ENCODE measurements around the gene PBRM1. TPM values are rescaled to one million over a fixed set of nuclear protein-coding genes. Genes with fewer than 3 reads are reported as not detected.

The PBRM1 gene
- total RNA-seq, 2 experiments from 2014 or later: 75.7 to 91.1 TPM

DNA sequence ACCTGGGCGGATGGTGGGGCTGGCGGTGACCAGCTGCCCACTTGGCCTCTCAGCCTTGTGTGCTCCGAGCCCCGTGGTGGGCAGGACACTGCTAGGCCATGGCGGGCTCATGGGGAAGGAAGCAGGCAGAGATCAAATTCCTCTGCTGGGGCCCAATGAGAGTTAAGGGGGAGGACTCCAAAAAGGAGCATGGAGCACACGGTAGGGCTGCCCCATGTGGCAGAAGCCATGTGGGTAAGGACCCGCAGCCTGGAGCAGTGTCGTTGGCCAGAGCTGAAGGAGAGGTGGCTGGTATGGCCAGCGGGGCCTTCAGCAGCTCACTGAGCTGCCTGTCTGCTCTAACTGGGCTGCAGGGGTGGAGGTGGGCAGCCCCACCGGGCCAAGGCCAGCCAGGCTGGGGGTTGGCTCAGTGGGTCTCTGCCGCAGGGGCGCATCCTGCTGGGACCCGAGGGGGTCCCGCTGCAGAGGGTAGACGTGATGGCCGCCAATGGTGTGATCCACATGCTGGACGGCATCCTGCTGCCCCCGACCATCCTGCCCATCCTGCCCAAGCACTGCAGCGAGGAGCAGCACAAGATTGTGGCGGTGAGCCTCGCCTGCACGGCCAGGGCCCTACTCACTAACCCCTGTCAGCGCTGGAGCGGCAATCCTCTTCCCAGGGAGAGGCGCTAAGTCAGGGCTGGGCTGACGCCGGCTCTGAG is 179.3 kb downstream of the PBRM1 start:
- intact Hi-C loops (cut with micrococcal nuclease; ENCODE audit: unreplicated experiment): no loop called here
- Histone ChIP-seq H3K9me3 (ENCODE audit: low read length) (no peaks in the 10 kb centered on the region), H3K4me2 (ENCODE audit: low read length) (no peak overlapping the region), H4K20me1 (ENCODE audit: insufficient read depth, low read length) (no peaks in the 10 kb centered on the region), H3K9me2 (ENCODE audit: insufficient read depth, low read length) (no peaks in the 10 kb centered on the region), H3K27ac (ENCODE audit: low read depth, low read length, poor library complexity, severe bottlenecking) (no peak overlapping the region), H3K4me1 (ENCODE audit: insufficient read depth, low read length, poor library complexity, severe bottlenecking) (no peaks in the 10 kb centered on the region), H2AFZ (ENCODE audit: low read length) (no peak overlapping the region), H3K4me3 (ENCODE audit: low read depth, low read length, poor library complexity, severe bottlenecking) (no peak overlapping the region), H3K79me2 (ENCODE audit: insufficient read depth, low read depth, low read length) (no peaks in the 10 kb centered on the region), H3K36me3 (ENCODE audit: insufficient read depth, low read length) (no peaks in the 10 kb centered on the region)
- no peak for DNase-seq (ENCODE audit: low spot score)
- ChIA-PET POLR2A (no interaction called here), CTCF (ENCODE audit: unreplicated experiment) (no interaction called here)
- no peak for TF ChIP-seq EZH2phosphoT487 (IDR thresholded peaks at IDR 0.05; ENCODE audit: borderline replicate concordance, low read depth, low read length)
- TF ChIP-seq, protein P1, sequence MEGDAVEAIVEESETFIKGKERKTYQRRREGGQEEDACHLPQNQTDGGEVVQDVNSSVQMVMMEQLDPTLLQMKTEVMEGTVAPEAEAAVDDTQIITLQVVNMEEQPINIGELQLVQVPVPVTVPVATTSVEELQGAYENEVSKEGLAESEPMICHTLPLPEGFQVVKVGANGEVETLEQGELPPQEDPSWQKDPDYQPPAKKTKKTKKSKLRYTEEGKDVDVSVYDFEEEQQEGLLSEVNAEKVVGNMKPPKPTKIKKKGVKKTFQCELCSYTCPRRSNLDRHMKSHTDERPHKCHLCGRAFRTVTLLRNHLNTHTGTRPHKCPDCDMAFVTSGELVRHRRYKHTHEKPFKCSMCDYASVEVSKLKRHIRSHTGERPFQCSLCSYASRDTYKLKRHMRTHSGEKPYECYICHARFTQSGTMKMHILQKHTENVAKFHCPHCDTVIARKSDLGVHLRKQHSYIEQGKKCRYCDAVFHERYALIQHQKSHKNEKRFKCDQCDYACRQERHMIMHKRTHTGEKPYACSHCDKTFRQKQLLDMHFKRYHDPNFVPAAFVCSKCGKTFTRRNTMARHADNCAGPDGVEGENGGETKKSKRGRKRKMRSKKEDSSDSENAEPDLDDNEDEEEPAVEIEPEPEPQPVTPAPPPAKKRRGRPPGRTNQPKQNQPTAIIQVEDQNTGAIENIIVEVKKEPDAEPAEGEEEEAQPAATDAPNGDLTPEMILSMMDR (conservative IDR thresholded peaks at IDR 0.05; ENCODE audit: low read length): no peak
- BruUV-seq (replicated peaks): no TSS peak

DNA sequence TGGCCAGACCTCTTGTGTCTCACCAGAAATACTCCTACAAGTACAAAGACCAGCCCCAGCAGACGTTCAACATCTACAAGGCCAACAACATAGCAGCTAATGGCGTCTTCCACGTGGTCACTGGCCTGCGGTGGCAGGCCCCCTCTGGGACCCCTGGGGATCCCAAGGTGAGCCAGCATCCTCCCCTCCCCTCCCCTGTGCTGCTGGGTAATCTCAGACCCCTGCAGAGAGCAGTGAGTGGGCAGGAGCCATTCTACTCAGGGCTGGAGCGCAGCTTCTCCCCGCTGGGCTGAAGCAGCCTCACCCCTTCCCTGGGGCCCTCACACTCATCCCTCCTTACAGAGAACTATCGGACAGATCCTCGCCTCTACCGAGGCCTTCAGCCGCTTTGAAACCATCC is 180.7 kb downstream of the PBRM1 start:
- ChIA-PET POLR2A (no interaction called here), CTCF (ENCODE audit: unreplicated experiment) (no interaction called here)
- DNase-seq (ENCODE audit: low spot score): no peak
- no peak overlapping the region for H3K27ac ChIP-seq (ENCODE audit: low read depth, low read length, poor library complexity, severe bottlenecking)
- H3K4me1 ChIP-seq (ENCODE audit: insufficient read depth, low read length, poor library complexity, severe bottlenecking): no peaks in the 10 kb centered on the region
- no peaks in the 10 kb centered on the region for H3K79me2 ChIP-seq (ENCODE audit: insufficient read depth, low read depth, low read length)
- intact Hi-C loops (cut with micrococcal nuclease; ENCODE audit: unreplicated experiment): no loop called here
- H2AFZ ChIP-seq (ENCODE audit: low read length): no peak overlapping the region
- H3K36me3 ChIP-seq (ENCODE audit: insufficient read depth, low read length): no peaks in the 10 kb centered on the region
- H3K9me3 ChIP-seq (ENCODE audit: low read length): no peaks in the 10 kb centered on the region
- no peak overlapping the region for H3K4me3 ChIP-seq (ENCODE audit: low read depth, low read length, poor library complexity, severe bottlenecking)
- TF ChIP-seq, protein P1 (conservative IDR thresholded peaks at IDR 0.05; ENCODE audit: low read length): no peak
- no peak for TF ChIP-seq EZH2phosphoT487 (IDR thresholded peaks at IDR 0.05; ENCODE audit: borderline replicate concordance, low read depth, low read length)
- BruUV-seq (replicated peaks): no TSS peak
- H3K9me2 ChIP-seq (ENCODE audit: insufficient read depth, low read length): no peaks in the 10 kb centered on the region
- H4K20me1 ChIP-seq (ENCODE audit: insufficient read depth, low read length): no peaks in the 10 kb centered on the region
- H3K4me2 ChIP-seq (ENCODE audit: low read length): no peak overlapping the region

DNA sequence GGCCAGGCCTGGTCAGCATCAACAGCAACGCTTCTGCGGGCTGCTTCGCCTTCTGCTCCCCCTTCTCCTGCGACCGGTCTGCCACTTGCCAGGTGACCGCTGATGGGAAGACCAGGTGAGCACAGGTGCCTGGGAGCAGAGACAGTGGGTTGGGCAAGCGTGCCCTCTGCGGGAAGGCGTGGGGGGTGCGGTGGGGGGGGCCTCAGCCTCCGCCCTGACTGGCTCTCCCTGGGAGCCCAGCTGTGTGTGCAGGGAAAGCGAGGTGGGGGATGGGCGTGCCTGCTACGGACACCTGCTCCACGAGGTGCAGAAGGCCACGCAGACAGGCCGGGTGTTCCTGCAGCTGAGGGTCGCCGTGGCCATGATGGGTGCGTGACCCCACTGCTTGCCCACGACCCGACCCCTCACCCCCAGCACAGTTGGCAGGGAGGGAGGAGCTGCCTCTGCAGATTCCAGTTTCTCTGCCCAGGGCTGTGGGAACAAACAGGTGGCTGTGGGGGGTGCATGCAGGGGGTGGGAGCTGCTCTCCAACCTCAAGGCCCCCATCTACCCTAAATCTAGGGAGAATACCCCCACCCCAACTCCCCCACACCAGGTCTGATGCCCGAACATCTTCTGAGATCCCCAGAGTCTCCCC is 181.8 kb downstream of the PBRM1 start:
- Histone ChIP-seq H3K4me3 (ENCODE audit: low read depth, low read length, poor library complexity, severe bottlenecking) (no peak overlapping the region), H3K79me2 (ENCODE audit: insufficient read depth, low read depth, low read length) (no peaks in the 10 kb centered on the region), H3K4me2 (ENCODE audit: low read length) (no peak overlapping the region), H4K20me1 (ENCODE audit: insufficient read depth, low read length) (no peaks in the 10 kb centered on the region), H3K36me3 (ENCODE audit: insufficient read depth, low read length) (no peaks in the 10 kb centered on the region), H3K9me2 (ENCODE audit: insufficient read depth, low read length) (no peaks in the 10 kb centered on the region), H2AFZ (ENCODE audit: low read length) (no peak overlapping the region), H3K4me1 (ENCODE audit: insufficient read depth, low read length, poor library complexity, severe bottlenecking) (no peaks in the 10 kb centered on the region), H3K9me3 (ENCODE audit: low read length) (no peaks in the 10 kb centered on the region), H3K27ac (ENCODE audit: low read depth, low read length, poor library complexity, severe bottlenecking) (no peak overlapping the region)
- POLR2A ChIA-PET: no interaction called here
- intact Hi-C loops (cut with micrococcal nuclease; ENCODE audit: unreplicated experiment): no loop called here
- DNase-seq (ENCODE audit: low spot score): no peak
- CTCF ChIA-PET (ENCODE audit: unreplicated experiment): no interaction called here
- BruUV-seq (replicated peaks): no TSS peak
- TF ChIP-seq EZH2phosphoT487 (IDR thresholded peaks at IDR 0.05; ENCODE audit: borderline replicate concordance, low read depth, low read length): no peak
- TF ChIP-seq, protein P1 (conservative IDR thresholded peaks at IDR 0.05; ENCODE audit: low read length): no peak
